Measurements from ENCODE around the gene AP1G1. TPM values are rescaled to one million over a fixed set of nuclear protein-coding genes. Genes with fewer than 3 reads are reported as not detected.

AP1G1 gene
- total and polyA plus RNA-seq, 2 of the 8 experiments (the other 6 are each of a cell fraction or from before 2014, with no cell fraction given), result 43.9 to 68.4 TPM

GRCh38 chr16:71711789-71712188, 96.8 kb downstream of the AP1G1 start:
- H3K23me2 ChIP-seq (ENCODE audit: low read depth, low read length), result no peaks in the 10 kb centered on the region
- H2BK12ac ChIP-seq (ENCODE audit: low read depth, low read length), result no peak overlapping the region
- H3K4me1 ChIP-seq (replicated peaks in 1 of 4; ENCODE audit: control insufficient read depth in 3 of 4, insufficient read depth in 4 of 4, low read length in 3 of 4), result peaks cover 3 to 16% (median 12%) of the 10 kb centered on the region in 4 experiments; a peak in 5 of 7 replicates
- no peak overlapping the region for H3K27ac ChIP-seq (ENCODE audit: low read depth, low read length)
- peak overlapping the region in 1 of 4 experiments; percentile 8; a peak in 1 of 7 replicates for H3K9ac ChIP-seq (replicated peaks in 1 of 4; ENCODE audit: extremely low read depth in 1 of 4, low read depth in 3 of 4, low read length in 3 of 4)
- H2BK20ac ChIP-seq (ENCODE audit: low read length), result no peak overlapping the region
- H4K5ac ChIP-seq (ENCODE audit: insufficient read length, low read depth, low read length), result no peak overlapping the region
- H3K9me3 ChIP-seq (ENCODE audit: insufficient read depth in 2 of 2, low read depth in 1 of 2, low read length in 1 of 2), result no peaks in the 10 kb centered on the region
- H3K4me3 ChIP-seq (ENCODE audit: extremely low read depth in 1 of 4, insufficient read depth in 2 of 4, low read depth in 3 of 4, low read length in 4 of 4), result peak overlapping the region in 1 of 4 experiments; percentile 0; a peak in 1 of 8 replicates
- H2AFZ ChIP-seq (ENCODE audit: low read length), result no peak overlapping the region
- no peak for DNase-seq (ENCODE audit: low read depth in 1 of 2, low spot score in 2 of 2)
- H3K79me2 ChIP-seq (ENCODE audit: control insufficient read depth in 1 of 2, insufficient read depth in 2 of 2, low read length in 2 of 2), result peaks cover 0 to 37% of the 10 kb centered on the region in 2 experiments; a peak in 2 of 4 replicates
- H2BK5ac ChIP-seq (ENCODE audit: low read depth, low read length), result no peak overlapping the region
- no peak overlapping the region for H2BK15ac ChIP-seq (ENCODE audit: low read length)
- CTCF ChIA-PET (ENCODE audit: partially characterized antibody), result interaction anchor here (2.3 kb wide), 1 partner anchor 67 kb away, joined by 9 read pairs; no protein-coding TSS in a partner anchor
- H2AK5ac ChIP-seq (ENCODE audit: low read depth, low read length), result no peak overlapping the region
- no peak overlapping the region for H2BK120ac ChIP-seq (replicated peaks; ENCODE audit: low read depth, low read length)
- no peaks in the 10 kb centered on the region for H4K20me1 ChIP-seq (replicated peaks in 1 of 2; ENCODE audit: control insufficient read depth in 1 of 2, insufficient read depth in 2 of 2, low read length in 2 of 2)
- WGBS, 2 experiments (ENCODE audit: extremely low coverage in 1 of 2, insufficient coverage in 1 of 2, insufficient read length in 1 of 2, insufficient replicate concordance in 2 of 2, low coverage in 1 of 2, low lambda C conversion rate in 2 of 2, missing lambda C conversion rate in 1 of 2), result 66% methylated on average over 3 of the region's 3 CpGs; no CpG with 5 or more reads in 1 of the 2 experiments
- H3K23ac ChIP-seq (ENCODE audit: insufficient read length), result no peak overlapping the region
- TF ChIP-seq TEAD4 (IDR thresholded peaks at IDR 0.05; ENCODE audit: low read depth, low read length), result peak; percentile 44; the same call in 1 of the 2 replicates
- TF ChIP-seq SIN3A (conservative IDR thresholded peaks at IDR 0.05 in 1 of 2, IDR thresholded peaks at IDR 0.05 in 1 of 2; ENCODE audit: low read depth in 1 of 2, low read length in 2 of 2), result 0 out of 4 replicates have a peak, but pooled peaks of 1 of the 2 experiments have one; percentile 39
- no peak for TF ChIP-seq POLR2AphosphoS5 (IDR thresholded peaks at IDR 0.05; ENCODE audit: low read depth, low read length)
- TF ChIP-seq MAFK (IDR thresholded peaks at IDR 0.05; ENCODE audit: low read depth, low read length), result no peak
- no peak for TF ChIP-seq JUND (IDR thresholded peaks at IDR 0.05; ENCODE audit: low read length)
- no peak for TF ChIP-seq EGR1 (IDR thresholded peaks at IDR 0.05; ENCODE audit: borderline replicate concordance, low read depth, low read length)
- TF ChIP-seq EP300 (IDR thresholded peaks at IDR 0.05; ENCODE audit: borderline replicate concordance in 1 of 2, low read depth in 2 of 2, low read length in 2 of 2), result no peak
- TF ChIP-seq PHF8 (conservative IDR thresholded peaks at IDR 0.05; ENCODE audit: low read depth, low read length), result no peak
- TF ChIP-seq YY1 (IDR thresholded peaks at IDR 0.05; ENCODE audit: low read depth, low read length), result no peak
- no peak for TF ChIP-seq CHD1 (IDR thresholded peaks at IDR 0.05; ENCODE audit: low read depth, low read length)
- TF ChIP-seq ZNF274 (IDR thresholded peaks at IDR 0.05; ENCODE audit: borderline replicate concordance, extremely low read depth, low read length), result no peak
- no peak overlapping the region for H3K56ac ChIP-seq (replicated peaks; ENCODE audit: insufficient read length, low read depth, low read length)
- H3K4me2 ChIP-seq (ENCODE audit: insufficient read depth in 1 of 2, low read depth in 2 of 2, low read length in 2 of 2), result peak overlapping the region; percentile 18 to 52; a peak in 3 of 4 replicates
- H4K8ac ChIP-seq (ENCODE audit: extremely low read depth, insufficient read depth, low read length), result no peak overlapping the region
- POLR2A ChIA-PET (ENCODE audit: partially characterized antibody), result interaction anchor here (1.0 to 2.4 kb wide), 3 partner anchors 9 to 14 kb away, joined by 3 to 6 read pairs (median 6); partner anchors contain the start of gene PHLPP2
- 0 out of 2 replicates have a peak, but pooled peaks cover 2% of the 10 kb centered on the region for H3K79me1 ChIP-seq (ENCODE audit: low read depth, low read length)
- H3K36me3 ChIP-seq (ENCODE audit: control insufficient read depth in 2 of 4, insufficient read depth in 4 of 4, low read length in 3 of 4), result peaks cover 0 to 9% (median 0%) of the 10 kb centered on the region in 4 experiments; a peak in 1 of 8 replicates
- no peak overlapping the region for H3K14ac ChIP-seq (ENCODE audit: insufficient read length)
- H3K27me3 ChIP-seq (replicated peaks in 1 of 4; ENCODE audit: control insufficient read depth in 3 of 4, extremely low read depth in 1 of 4, insufficient read depth in 3 of 4, low read length in 3 of 4), result no peaks in the 10 kb centered on the region
- H3K4ac ChIP-seq (replicated peaks; ENCODE audit: insufficient read length, low read depth, low read length), result no peak overlapping the region
- H3K18ac ChIP-seq (ENCODE audit: extremely low read depth, low read length), result no peak overlapping the region
- FAIRE-seq, result peak; percentile 24
- no peak overlapping the region for H4K91ac ChIP-seq (replicated peaks; ENCODE audit: insufficient read length, low read length)
